Skeletal muscle cell (primary cell): Measurements from ENCODE around the gene KIF5C.

ENCODE experiments used
- DNase-seq: peaks from one replicate; pipeline ENCODE4 v3.0.0-alpha.2; 2010; ENCODE audit warnings: low read depth
- H3K4me3 ChIP-seq: 2 replicates; pipeline ENCODE4 v1.5.1; 2011; ENCODE audit warnings: low read depth, mild to moderate bottlenecking, control low read depth, low read length, moderate library complexity

KIF5C gene

DNA sequence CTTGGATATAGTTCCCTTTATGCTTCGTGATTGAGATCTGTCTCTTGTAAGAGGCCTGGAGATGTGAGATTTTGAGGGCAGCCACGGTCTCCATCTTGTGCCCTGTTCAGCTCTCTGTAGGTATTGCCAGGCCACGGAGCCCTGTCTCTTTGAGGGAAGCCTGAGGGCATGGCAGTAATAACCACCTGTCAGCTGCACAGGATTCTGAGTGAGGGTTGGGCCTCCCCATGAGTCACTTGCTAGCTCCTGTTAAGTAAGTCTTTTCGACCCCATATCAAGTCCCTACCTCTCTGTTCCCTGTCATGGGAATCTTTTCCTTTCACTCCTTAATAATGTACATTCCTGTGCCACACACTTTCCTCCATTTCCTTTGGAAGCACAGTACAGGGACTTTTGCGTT is 183.9 kb downstream of the KIF5C start:
- DNase-seq, result no peak
- no peak overlapping the region for H3K4me3 ChIP-seq

DNA sequence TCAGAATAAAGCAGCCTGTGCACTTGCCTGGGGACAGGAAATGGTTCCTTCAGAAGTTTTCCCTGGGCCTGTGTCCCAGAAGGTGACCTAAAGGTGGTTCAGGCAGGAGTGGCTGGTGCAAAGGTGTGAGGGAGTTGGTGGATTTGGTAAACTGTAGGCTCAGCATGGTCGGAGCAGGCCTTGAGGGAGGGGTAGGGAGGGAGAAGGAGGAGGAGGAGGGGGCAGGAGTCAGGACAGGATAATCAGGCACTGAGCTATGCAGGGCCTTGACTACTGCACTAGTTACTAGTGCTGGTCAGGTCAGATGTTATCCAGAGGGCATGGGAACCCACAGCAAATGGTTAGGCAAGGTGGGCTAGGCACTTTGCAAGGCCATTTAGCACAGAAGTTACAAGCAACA is 184.8 kb downstream of the KIF5C start:
- H3K4me3 ChIP-seq, result no peak overlapping the region
- DNase-seq, result no peak

DNA sequence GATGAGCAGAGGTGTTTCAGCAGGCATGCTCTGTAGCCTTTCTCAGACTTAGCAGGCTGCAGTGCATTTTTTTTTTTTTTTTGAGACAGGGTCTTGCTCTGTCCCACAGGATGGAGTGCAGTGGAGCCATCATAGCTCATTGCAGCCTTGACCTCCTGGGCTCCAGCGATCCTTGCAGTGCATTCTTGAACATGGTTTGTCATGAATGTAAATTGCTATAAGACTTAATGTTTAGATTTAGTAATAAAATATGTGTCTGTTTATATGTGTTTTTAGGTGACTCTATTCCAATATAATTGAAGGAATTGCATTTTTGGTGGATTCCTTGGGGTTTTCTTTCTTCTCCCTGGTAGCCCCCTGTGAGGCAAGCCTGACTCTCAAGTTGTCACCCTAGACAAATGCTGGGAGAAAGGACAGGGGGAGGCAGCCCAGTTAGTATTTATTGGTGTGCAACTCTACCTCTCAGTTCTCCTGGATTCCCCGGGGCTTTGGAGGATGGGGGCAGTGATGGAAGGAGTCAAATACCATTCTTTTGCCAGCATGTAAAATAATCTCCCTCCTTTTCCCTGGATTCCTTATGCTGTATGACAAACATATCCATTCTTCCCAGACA is 186.2 kb downstream of the KIF5C start:
- H3K4me3 ChIP-seq, result no peak overlapping the region
- no peak for DNase-seq

GRCh38 chr2:149062531-149062930 is 187.5 kb downstream of the KIF5C start:
- H3K4me3 ChIP-seq, result no peak overlapping the region
- no peak for DNase-seq

DNA sequence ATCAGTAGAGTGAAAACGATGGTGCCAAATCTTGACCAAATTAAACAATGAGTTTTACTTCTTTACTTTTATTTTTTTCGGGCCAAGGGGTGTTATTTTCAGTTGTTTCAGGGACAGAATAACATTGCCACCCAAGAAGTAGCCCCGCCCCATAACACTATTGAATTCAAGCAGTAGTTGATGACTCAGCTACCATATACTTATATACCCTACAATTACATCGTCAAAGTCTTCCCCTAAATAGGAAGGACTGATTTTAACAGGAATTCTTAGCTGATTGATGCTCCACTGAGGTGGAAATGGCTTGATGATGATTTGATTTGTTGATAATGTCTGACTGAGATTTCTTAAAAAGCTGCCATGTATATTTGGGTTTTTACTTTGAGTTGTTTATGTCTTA is 188.2 kb downstream of the KIF5C start:
- no peak overlapping the region for H3K4me3 ChIP-seq
- DNase-seq, result no peak

GRCh38 chr2:149064365-149064841 is 189.4 kb downstream of the KIF5C start:
- no peak for DNase-seq
- H3K4me3 ChIP-seq, result no peak overlapping the region

- no peak for DNase-seq
- no peak overlapping the region for H3K4me3 ChIP-seq
Measured at GRCh38 chr2:149064856-149065630, 190.0 kb downstream of the KIF5C start.

- DNase-seq, result no peak
- H3K4me3 ChIP-seq, result no peak overlapping the region
Measured at GRCh38 chr2:149068225-149068995, 193.4 kb downstream of the KIF5C start.

- DNase-seq, result no peak
- H3K4me3 ChIP-seq, result no peak overlapping the region
Measured at GRCh38 chr2:149068996-149069888, 194.2 kb downstream of the KIF5C start.

DNA sequence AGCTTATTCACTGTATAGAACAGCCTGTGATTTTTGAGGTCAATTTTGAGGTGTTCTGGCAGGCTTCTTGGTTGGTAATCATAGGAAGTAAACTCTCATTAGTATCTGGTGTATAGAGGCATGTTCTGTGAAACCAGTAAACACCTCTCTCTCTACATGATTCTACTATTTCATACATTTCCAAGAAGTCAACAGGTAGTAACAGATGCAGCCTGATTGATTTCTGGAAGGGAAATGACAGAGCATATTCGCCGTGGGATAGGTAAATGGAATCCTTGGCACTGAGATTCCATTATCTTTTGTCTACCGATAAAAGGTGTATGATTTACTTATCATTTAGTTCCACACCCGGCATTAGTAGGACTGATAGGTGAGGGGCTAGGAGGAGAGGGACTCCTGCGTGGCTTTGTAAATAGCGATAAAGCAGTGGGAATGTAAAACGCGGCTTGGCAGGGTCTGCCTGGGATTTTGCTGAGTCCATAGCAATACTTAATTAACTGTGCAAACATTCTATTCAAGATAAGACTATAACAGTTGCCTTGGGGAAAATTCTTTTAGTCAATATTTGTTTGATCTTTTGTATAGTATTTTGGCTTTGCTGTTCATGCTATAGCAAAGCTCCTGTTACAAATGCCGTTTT is 195.8 kb downstream of the KIF5C start:
- H3K4me3 ChIP-seq, result no peak overlapping the region
- DNase-seq, result no peak

- no peak overlapping the region for H3K4me3 ChIP-seq
- no peak for DNase-seq
Measured at GRCh38 chr2:149075105-149075504, 200.1 kb downstream of the KIF5C start.

DNA sequence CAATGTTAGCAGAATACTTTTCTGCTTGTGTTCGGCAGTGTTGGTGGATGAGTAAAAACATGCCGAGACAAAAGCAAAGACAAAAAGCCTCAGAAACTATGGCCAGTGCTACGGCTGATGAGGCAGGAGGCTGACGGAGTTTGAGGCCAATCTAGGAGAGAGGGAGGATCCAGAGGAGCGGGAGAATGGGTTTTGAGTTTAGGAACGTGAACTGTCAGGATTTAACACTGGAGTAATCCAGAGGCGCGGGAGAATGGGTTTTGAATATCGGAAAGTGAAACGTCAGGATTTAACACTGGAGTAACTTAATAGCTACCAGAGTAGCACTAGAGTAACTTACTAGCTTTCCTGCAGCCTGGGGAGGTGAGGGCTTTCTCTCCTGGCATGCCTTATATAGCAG is 200.8 kb downstream of the KIF5C start:
- no peak for DNase-seq
- H3K4me3 ChIP-seq, result no peak overlapping the region
